Thyroid gland (tissue), 4 donors: Measurements from ENCODE around the gene BIK.

Source experiments
- POLR2A ChIP-seq, 2 donors: fragments of 450-650 bp; IDR thresholded peaks; one replicate each; pipeline ENCODE4 v1.6.1; 2017; ENCODE audit warnings: antibody characterized with exemption in 2 of 2, mild to moderate bottlenecking in 2 of 2, moderate library complexity in 1 of 2
- TF ChIP-seq, protein P1 (sequence below), 6 experiments: fragments of 200-600 bp in 3 of 6; fragments of 450-650 bp in 3 of 6; sonication (generic) in 3 of 6; IDR thresholded peaks; one replicate each; pipeline ENCODE4 v1.5.1; 2016 to 2019; ENCODE audit warnings: antibody characterized with exemption in 6 of 6, mild to moderate bottlenecking in 2 of 6, inconsistent platforms in 1 of 6, moderate library complexity in 1 of 6

DNA sequence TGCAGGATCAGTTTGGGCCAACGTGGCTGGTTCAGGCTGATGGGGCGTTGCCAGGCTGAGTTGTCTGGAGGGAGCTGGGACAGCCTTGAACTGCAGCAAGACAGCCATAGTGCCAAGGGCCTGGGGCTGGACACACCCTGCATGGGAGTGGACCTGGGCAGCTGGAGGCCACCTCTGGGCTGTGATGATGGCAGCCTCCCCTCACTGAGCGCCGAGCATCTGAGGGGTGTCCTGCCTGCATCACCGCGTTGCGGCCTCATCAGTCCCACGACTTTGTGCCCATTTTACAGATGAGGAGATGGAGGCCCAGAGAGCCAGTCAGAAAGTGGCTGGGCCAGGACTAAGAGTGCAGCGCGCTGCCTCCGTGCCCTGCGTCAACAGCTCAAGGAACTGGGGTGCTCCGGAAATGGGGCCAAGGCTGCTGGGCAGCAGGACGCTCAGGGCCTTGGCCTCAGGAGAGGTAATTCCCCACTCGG lies 40.2 kb downstream of the BIK start:
- TF ChIP-seq, protein P1, sequence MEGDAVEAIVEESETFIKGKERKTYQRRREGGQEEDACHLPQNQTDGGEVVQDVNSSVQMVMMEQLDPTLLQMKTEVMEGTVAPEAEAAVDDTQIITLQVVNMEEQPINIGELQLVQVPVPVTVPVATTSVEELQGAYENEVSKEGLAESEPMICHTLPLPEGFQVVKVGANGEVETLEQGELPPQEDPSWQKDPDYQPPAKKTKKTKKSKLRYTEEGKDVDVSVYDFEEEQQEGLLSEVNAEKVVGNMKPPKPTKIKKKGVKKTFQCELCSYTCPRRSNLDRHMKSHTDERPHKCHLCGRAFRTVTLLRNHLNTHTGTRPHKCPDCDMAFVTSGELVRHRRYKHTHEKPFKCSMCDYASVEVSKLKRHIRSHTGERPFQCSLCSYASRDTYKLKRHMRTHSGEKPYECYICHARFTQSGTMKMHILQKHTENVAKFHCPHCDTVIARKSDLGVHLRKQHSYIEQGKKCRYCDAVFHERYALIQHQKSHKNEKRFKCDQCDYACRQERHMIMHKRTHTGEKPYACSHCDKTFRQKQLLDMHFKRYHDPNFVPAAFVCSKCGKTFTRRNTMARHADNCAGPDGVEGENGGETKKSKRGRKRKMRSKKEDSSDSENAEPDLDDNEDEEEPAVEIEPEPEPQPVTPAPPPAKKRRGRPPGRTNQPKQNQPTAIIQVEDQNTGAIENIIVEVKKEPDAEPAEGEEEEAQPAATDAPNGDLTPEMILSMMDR (IDR thresholded peaks at IDR 0.05): no peak
- no peak for TF ChIP-seq POLR2A (IDR thresholded peaks at IDR 0.05)
